Measurements from ENCODE around the gene KIF7.

KIF7 gene

GRCh38 chr15:89652131-89652530 lies 3.1 kb downstream of the KIF7 start:
- Histone ChIP-seq H3K4ac (ENCODE audit: low read depth in 1 of 2, low read length in 2 of 2) (no peak overlapping the region), H3K4me3 (ENCODE audit: insufficient read depth in 1 of 2, low read depth in 1 of 2, low read length in 2 of 2) (no peak overlapping the region)
- 79% methylated on average over 7 of the region's 7 CpGs for WGBS

GRCh38 chr15:89649716-89650115 lies 5.6 kb downstream of the KIF7 start:
- Histone ChIP-seq H2BK5ac (ENCODE audit: low read depth, low read length, poor library complexity, severe bottlenecking) (no peak overlapping the region), H3K27ac (ENCODE audit: low read length, poor library complexity, severe bottlenecking) (no peak overlapping the region), H2BK120ac (ENCODE audit: low read depth, low read length) (no peak overlapping the region), H3K4me1 (ENCODE audit: control insufficient read depth, insufficient read depth, low read depth, low read length) (peaks cover 8% of the 10 kb centered on the region), H3K9me3 (ENCODE audit: control insufficient read depth, low read length) (no peaks in the 10 kb centered on the region), H3K36me3 (ENCODE audit: control insufficient read depth in 1 of 2, insufficient read depth in 2 of 2, low read depth in 1 of 2, low read length in 2 of 2) (peaks cover 38 to 58% of the 10 kb centered on the region in 2 experiments), H3K14ac (ENCODE audit: low read length in 2 of 2) (no peak overlapping the region), H3K4me3 (ENCODE audit: insufficient read depth in 1 of 2, low read depth in 1 of 2, low read length in 2 of 2) (no peak overlapping the region), H3K9ac (ENCODE audit: low read length) (no peak overlapping the region), H4K91ac (ENCODE audit: low read length) (no peak overlapping the region), H3K18ac (ENCODE audit: low read depth in 1 of 2, low read length in 2 of 2) (no peak overlapping the region), H3K79me1 (replicated peaks; ENCODE audit: low read length, poor library complexity, severe bottlenecking) (peaks cover 31% of the 10 kb centered on the region), H4K8ac (ENCODE audit: low read length) (no peak overlapping the region), H3K23ac (ENCODE audit: low read length in 2 of 2) (no peak overlapping the region), H2BK15ac (ENCODE audit: low read depth, poor library complexity, severe bottlenecking) (no peak overlapping the region), H2BK12ac (ENCODE audit: low read length in 2 of 2) (no peak overlapping the region), H3K27me3 (ENCODE audit: control insufficient read depth in 1 of 2, insufficient read depth in 1 of 2, low read length in 2 of 2) (no peaks in the 10 kb centered on the region), H3K4ac (ENCODE audit: low read depth in 1 of 2, low read length in 2 of 2) (no peak overlapping the region), H3K4me2 (ENCODE audit: low read length, poor library complexity, severe bottlenecking) (no peak overlapping the region), H2AK5ac (ENCODE audit: low read length, severe bottlenecking) (no peak overlapping the region), H2AFZ (ENCODE audit: low read depth, low read length) (no peak overlapping the region)
- no peak for DNase-seq
- WGBS = 98% methylated on average over 15 of the region's 15 CpGs

More at GRCh38 chr15:89652131-89652530, 3.1 kb downstream of the KIF7 start:
- Histone ChIP-seq H3K14ac (ENCODE audit: low read length in 2 of 2) (no peak overlapping the region), H3K36me3 (ENCODE audit: control insufficient read depth in 1 of 2, insufficient read depth in 2 of 2, low read depth in 1 of 2, low read length in 2 of 2) (peaks cover 21 to 36% of the 10 kb centered on the region in 2 experiments), H2AK5ac (ENCODE audit: low read length, severe bottlenecking) (no peak overlapping the region), H3K9me3 (ENCODE audit: control insufficient read depth, low read length) (no peaks in the 10 kb centered on the region), H2BK12ac (ENCODE audit: low read length in 2 of 2) (no peak overlapping the region), H3K18ac (ENCODE audit: low read depth in 1 of 2, low read length in 2 of 2) (no peak overlapping the region), H4K91ac (ENCODE audit: low read length) (no peak overlapping the region), H2BK15ac (ENCODE audit: low read depth, poor library complexity, severe bottlenecking) (no peak overlapping the region), H2BK120ac (ENCODE audit: low read depth, low read length) (no peak overlapping the region), H2BK5ac (ENCODE audit: low read depth, low read length, poor library complexity, severe bottlenecking) (no peak overlapping the region), H2AFZ (ENCODE audit: low read depth, low read length) (no peak overlapping the region), H3K79me1 (replicated peaks; ENCODE audit: low read length, poor library complexity, severe bottlenecking) (peaks cover 29% of the 10 kb centered on the region), H3K9ac (ENCODE audit: low read length) (no peak overlapping the region), H3K23ac (ENCODE audit: low read length in 2 of 2) (no peak overlapping the region), H3K27me3 (ENCODE audit: control insufficient read depth in 1 of 2, insufficient read depth in 1 of 2, low read length in 2 of 2) (no peaks in the 10 kb centered on the region), H3K4me2 (ENCODE audit: low read length, poor library complexity, severe bottlenecking) (no peak overlapping the region), H3K27ac (ENCODE audit: low read length, poor library complexity, severe bottlenecking) (no peak overlapping the region), H4K8ac (ENCODE audit: low read length) (no peak overlapping the region), H3K4me1 (ENCODE audit: control insufficient read depth, insufficient read depth, low read depth, low read length) (peaks cover 9% of the 10 kb centered on the region)
- DNase-seq = no peak

- no peak for DNase-seq
- H3K36me3 ChIP-seq (ENCODE audit: control insufficient read depth in 1 of 2, insufficient read depth in 2 of 2, low read depth in 1 of 2, low read length in 2 of 2) = peaks cover 42 to 61% of the 10 kb centered on the region in 2 experiments
- H3K4me3 ChIP-seq (ENCODE audit: insufficient read depth in 1 of 2, low read depth in 1 of 2, low read length in 2 of 2) = no peak overlapping the region
- no peak overlapping the region for H3K9ac ChIP-seq (ENCODE audit: low read length)
- peaks cover 4% of the 10 kb centered on the region for H3K4me1 ChIP-seq (ENCODE audit: control insufficient read depth, insufficient read depth, low read depth, low read length)
- H2BK15ac ChIP-seq (ENCODE audit: low read depth, poor library complexity, severe bottlenecking) = no peak overlapping the region
- H3K9me3 ChIP-seq (ENCODE audit: control insufficient read depth, low read length) = no peaks in the 10 kb centered on the region
- no peak overlapping the region for H3K4ac ChIP-seq (ENCODE audit: low read depth in 1 of 2, low read length in 2 of 2)
- H4K8ac ChIP-seq (ENCODE audit: low read length) = no peak overlapping the region
- 96% methylated on average over 37 of the region's 37 CpGs for WGBS
- H3K27me3 ChIP-seq (ENCODE audit: control insufficient read depth in 1 of 2, insufficient read depth in 1 of 2, low read length in 2 of 2) = no peaks in the 10 kb centered on the region
- H3K18ac ChIP-seq (ENCODE audit: low read depth in 1 of 2, low read length in 2 of 2) = no peak overlapping the region
- no peak overlapping the region for H3K27ac ChIP-seq (ENCODE audit: low read length, poor library complexity, severe bottlenecking)
- H3K79me1 ChIP-seq (replicated peaks; ENCODE audit: low read length, poor library complexity, severe bottlenecking) = peaks cover 30% of the 10 kb centered on the region
- no peak overlapping the region for H4K91ac ChIP-seq (ENCODE audit: low read length)
- H2BK12ac ChIP-seq (ENCODE audit: low read length in 2 of 2) = no peak overlapping the region
- H3K4me2 ChIP-seq (ENCODE audit: low read length, poor library complexity, severe bottlenecking) = no peak overlapping the region
- no peak overlapping the region for H3K14ac ChIP-seq (ENCODE audit: low read length in 2 of 2)
- no peak overlapping the region for H2BK5ac ChIP-seq (ENCODE audit: low read depth, low read length, poor library complexity, severe bottlenecking)
- H2BK120ac ChIP-seq (ENCODE audit: low read depth, low read length) = no peak overlapping the region
- no peak overlapping the region for H2AFZ ChIP-seq (ENCODE audit: low read depth, low read length)
- H3K23ac ChIP-seq (ENCODE audit: low read length in 2 of 2) = no peak overlapping the region
- H2AK5ac ChIP-seq (ENCODE audit: low read length, severe bottlenecking) = no peak overlapping the region
Observed at GRCh38 chr15:89649013-89649625, 6.1 kb downstream of the KIF7 start.

- peaks cover 49 to 62% of the 10 kb centered on the region in 2 experiments for H3K36me3 ChIP-seq (ENCODE audit: control insufficient read depth in 1 of 2, insufficient read depth in 2 of 2, low read depth in 1 of 2, low read length in 2 of 2)
- no peak overlapping the region for H3K4me3 ChIP-seq (ENCODE audit: insufficient read depth in 1 of 2, low read depth in 1 of 2, low read length in 2 of 2)
- H3K79me1 ChIP-seq (replicated peaks; ENCODE audit: low read length, poor library complexity, severe bottlenecking) = peaks cover 27% of the 10 kb centered on the region
- H2AFZ ChIP-seq (ENCODE audit: low read depth, low read length) = no peak overlapping the region
- no peak overlapping the region for H3K18ac ChIP-seq (ENCODE audit: low read depth in 1 of 2, low read length in 2 of 2)
- no peak overlapping the region for H2BK12ac ChIP-seq (ENCODE audit: low read length in 2 of 2)
- no peak overlapping the region for H2BK5ac ChIP-seq (ENCODE audit: low read depth, low read length, poor library complexity, severe bottlenecking)
- no peak overlapping the region for H3K4ac ChIP-seq (ENCODE audit: low read depth in 1 of 2, low read length in 2 of 2)
- H3K23ac ChIP-seq (ENCODE audit: low read length in 2 of 2) = no peak overlapping the region
- H3K4me2 ChIP-seq (ENCODE audit: low read length, poor library complexity, severe bottlenecking) = no peak overlapping the region
- H4K91ac ChIP-seq (ENCODE audit: low read length) = no peak overlapping the region
- H3K9ac ChIP-seq (ENCODE audit: low read length) = no peak overlapping the region
- no peak overlapping the region for H3K27ac ChIP-seq (ENCODE audit: low read length, poor library complexity, severe bottlenecking)
- no peak overlapping the region for H2AK5ac ChIP-seq (ENCODE audit: low read length, severe bottlenecking)
- WGBS = 97% methylated on average over 97 of the region's 102 CpGs
- DNase-seq = no peak
- no peaks in the 10 kb centered on the region for H3K9me3 ChIP-seq (ENCODE audit: control insufficient read depth, low read length)
- H3K27me3 ChIP-seq (ENCODE audit: control insufficient read depth in 1 of 2, insufficient read depth in 1 of 2, low read length in 2 of 2) = no peaks in the 10 kb centered on the region
- no peak overlapping the region for H2BK15ac ChIP-seq (ENCODE audit: low read depth, poor library complexity, severe bottlenecking)
- H4K8ac ChIP-seq (ENCODE audit: low read length) = no peak overlapping the region
- H2BK120ac ChIP-seq (ENCODE audit: low read depth, low read length) = no peak overlapping the region
- H3K4me1 ChIP-seq (ENCODE audit: control insufficient read depth, insufficient read depth, low read depth, low read length) = peaks cover 4% of the 10 kb centered on the region
- no peak overlapping the region for H3K14ac ChIP-seq (ENCODE audit: low read length in 2 of 2)
Observed at GRCh38 chr15:89648106-89649012, 6.9 kb downstream of the KIF7 start.
